BE2C (cell line): Measurements from ENCODE around the gene PPP5C.

ENCODE experiments used
- DNase-seq: peaks from one replicate; pipeline ENCODE4 v3.0.0-alpha.2; 2020
- H3K27me3 ChIP-seq: fragments of 250-450 bp; sonication (Bioruptor Pico); 2 replicates; pipeline ENCODE4 v1.5.1; 2020; ENCODE audit warnings: mild to moderate bottlenecking
- H3K36me3 ChIP-seq: fragments of 250-450 bp; sonication (Bioruptor Pico); 2 replicates; pipeline ENCODE4 v1.5.1; 2020; ENCODE audit warnings: mild to moderate bottlenecking
- H3K4me1 ChIP-seq: fragments of 250-450 bp; sonication (Bioruptor Pico); 2 replicates; pipeline ENCODE4 v1.5.1; 2020
- H3K4me3 ChIP-seq: 2 replicates; pipeline ENCODE4 v1.5.1; 2011; ENCODE audit warnings: low read depth, low read length
- H3K9me3 ChIP-seq: fragments of 250-450 bp; sonication (Bioruptor Pico); 2 replicates; pipeline ENCODE4 v1.5.1; 2020
- CTCF ChIP-seq: IDR thresholded peaks from 2 replicates; pipeline ENCODE4 v1.5.1; 2012; ENCODE audit warnings: mild to moderate bottlenecking, low read depth, low read length

PPP5C gene

DNA sequence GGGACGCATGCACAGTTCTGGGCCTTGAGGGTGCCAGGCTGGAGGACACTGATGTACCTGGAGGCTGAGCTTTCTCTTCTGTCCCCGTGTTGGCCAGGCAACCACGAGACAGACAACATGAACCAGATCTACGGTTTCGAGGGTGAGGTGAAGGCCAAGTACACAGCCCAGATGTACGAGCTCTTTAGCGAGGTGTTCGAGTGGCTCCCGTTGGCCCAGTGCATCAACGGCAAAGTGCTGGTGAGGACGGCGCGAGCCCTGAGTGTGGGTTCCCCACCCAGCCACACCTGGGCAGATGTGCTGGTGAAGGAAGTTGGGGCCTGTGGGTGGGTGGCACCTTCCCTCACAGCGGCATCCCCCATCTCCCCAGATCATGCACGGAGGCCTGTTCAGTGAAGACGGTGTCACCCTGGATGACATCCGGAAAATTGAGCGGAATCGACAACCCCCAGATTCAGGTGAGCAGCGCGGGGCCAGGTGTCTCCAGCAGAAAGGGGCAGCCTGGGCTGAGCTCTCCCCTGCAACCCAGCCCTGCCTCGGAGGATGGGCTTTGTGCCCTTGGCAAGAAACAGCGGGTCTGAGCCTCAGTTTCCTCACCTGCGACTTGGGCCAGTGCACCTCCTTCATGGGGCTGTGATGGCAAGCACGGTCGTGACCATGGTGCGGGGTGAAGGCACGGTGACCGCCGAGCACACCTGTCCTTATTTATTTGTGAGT lies 40.3 kb downstream of the PPP5C start:
- DNase-seq: no peak
- no peak overlapping the region for H3K4me3 ChIP-seq
- H3K27me3 ChIP-seq: no peaks in the 10 kb centered on the region
- no peaks in the 10 kb centered on the region for H3K4me1 ChIP-seq
- TF ChIP-seq CTCF: no peak
- H3K9me3 ChIP-seq: no peaks in the 10 kb centered on the region
- H3K36me3 ChIP-seq: peaks cover 79% of the 10 kb centered on the region

- no peak for DNase-seq
- TF ChIP-seq CTCF: no peak
- no peak overlapping the region for H3K4me3 ChIP-seq
- H3K36me3 ChIP-seq: peaks cover 73% of the 10 kb centered on the region
- no peaks in the 10 kb centered on the region for H3K4me1 ChIP-seq
- H3K9me3 ChIP-seq: no peaks in the 10 kb centered on the region
- no peaks in the 10 kb centered on the region for H3K27me3 ChIP-seq
Measured at GRCh38 chr19:46387713-46388130, 40.8 kb downstream of the PPP5C start.

GRCh38 chr19:46388311-46389095 lies 41.6 kb downstream of the PPP5C start:
- Histone ChIP-seq H3K4me1 (no peaks in the 10 kb centered on the region), H3K9me3 (no peaks in the 10 kb centered on the region), H3K4me3 (no peak overlapping the region), H3K36me3 (peaks cover 65% of the 10 kb centered on the region), H3K27me3 (no peaks in the 10 kb centered on the region)
- TF ChIP-seq CTCF: no peak
- DNase-seq: no peak

DNA sequence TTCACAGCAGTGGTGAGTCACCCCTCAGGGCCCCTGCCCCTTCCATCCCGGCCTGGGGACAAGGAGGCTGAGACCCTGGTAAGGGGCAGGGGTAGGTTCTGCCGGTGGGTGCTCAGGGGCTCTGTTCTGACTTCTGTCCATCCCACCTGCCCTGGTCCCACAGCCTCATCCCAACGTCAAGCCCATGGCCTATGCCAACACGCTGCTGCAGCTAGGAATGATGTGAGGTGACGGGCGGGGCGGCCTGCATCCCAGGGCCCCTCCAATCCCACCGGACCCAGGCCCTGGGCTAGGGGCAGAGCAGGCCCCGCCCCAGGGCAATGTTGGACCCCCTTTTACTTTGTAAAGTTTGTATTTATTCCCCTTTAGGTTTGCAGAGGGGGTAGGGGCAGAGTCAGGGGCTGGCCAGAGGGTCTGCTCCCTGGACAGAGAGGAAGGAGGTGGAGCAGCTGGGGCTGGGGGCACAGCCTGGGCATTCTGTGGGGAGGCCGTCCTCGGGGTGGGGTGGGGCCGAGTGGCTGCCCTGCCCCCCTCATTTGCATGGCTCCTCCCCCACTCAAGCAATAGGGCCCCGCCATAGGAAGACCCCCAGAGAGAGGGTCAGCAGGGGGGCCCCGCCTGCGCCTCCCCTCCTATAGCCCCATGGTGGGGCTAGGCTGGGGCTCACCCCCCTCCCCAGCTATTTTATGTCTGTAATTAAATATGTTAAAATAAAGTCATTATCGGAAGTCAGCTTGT lies 43.4 kb downstream of the PPP5C start:
- no peak for TF ChIP-seq CTCF
- Histone ChIP-seq H3K27me3 (no peaks in the 10 kb centered on the region), H3K9me3 (no peaks in the 10 kb centered on the region), H3K4me1 (no peaks in the 10 kb centered on the region; the same call in 1 of the 2 replicates), H3K4me3 (no peak overlapping the region), H3K36me3 (peaks cover 53% of the 10 kb centered on the region)
- no peak for DNase-seq

GRCh38 chr19:46390866-46391265 lies 44.0 kb downstream of the PPP5C start:
- DNase-seq: no peak
- Histone ChIP-seq H3K36me3 (peaks cover 52% of the 10 kb centered on the region), H3K4me3 (no peak overlapping the region), H3K4me1 (no peaks in the 10 kb centered on the region; the same call in 1 of the 2 replicates), H3K9me3 (no peaks in the 10 kb centered on the region), H3K27me3 (no peaks in the 10 kb centered on the region)
- no peak for TF ChIP-seq CTCF
